ENCODE data around the gene HES2.

GRCh38 chr1:6438047-6438525 lies 18.4 kb upstream of the HES2 start:
- no peak for TF ChIP-seq GATA2 (IDR thresholded peaks at IDR 0.05; ENCODE audit: low read depth, low read length)
- TF ChIP-seq GATA3 (IDR thresholded peaks at IDR 0.05; ENCODE audit: low read depth, low read length) = no peak
